HG03457 (cell line): ENCODE measurements around the gene WNT7A.

Source experiments
- ATAC-seq: cut with Tn5 transposase; IDR thresholded peaks from one replicate; pipeline ENCODE4 v1.9.1; 2021; ENCODE audit warnings: moderate number of reproducible peaks; ENCODE audit not compliant: unreplicated experiment

Gene WNT7A

DNA sequence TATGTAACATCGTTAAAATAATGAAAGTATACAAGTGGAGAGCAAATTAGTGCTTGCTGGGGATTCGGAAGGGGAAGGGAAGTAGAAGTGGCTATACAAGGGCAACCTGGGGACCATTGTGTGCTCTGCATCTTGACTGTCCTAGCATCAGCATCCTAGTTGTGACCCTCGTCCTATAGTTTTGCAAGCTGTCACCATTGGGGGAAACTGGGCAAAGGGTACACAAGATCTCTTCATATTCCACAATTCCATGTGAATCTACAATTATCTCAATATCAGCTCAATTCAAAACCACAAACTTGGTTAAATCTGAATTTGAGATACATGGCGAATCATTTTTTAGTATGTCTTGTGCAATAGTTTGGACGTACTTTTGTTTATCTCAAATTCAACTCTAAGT, 30.9 kb downstream of the WNT7A start:
- ATAC-seq: no peak

GRCh38 chr3:13846716-13847570, 32.9 kb downstream of the WNT7A start:
- no peak for ATAC-seq

GRCh38 chr3:13846238-13846637, 33.6 kb downstream of the WNT7A start:
- no peak for ATAC-seq

- ATAC-seq: no peak
Measured at GRCh38 chr3:13845806-13846205, 34.1 kb downstream of the WNT7A start.

- ATAC-seq: no peak
Measured at GRCh38 chr3:13844911-13845310, 35.0 kb downstream of the WNT7A start.

DNA sequence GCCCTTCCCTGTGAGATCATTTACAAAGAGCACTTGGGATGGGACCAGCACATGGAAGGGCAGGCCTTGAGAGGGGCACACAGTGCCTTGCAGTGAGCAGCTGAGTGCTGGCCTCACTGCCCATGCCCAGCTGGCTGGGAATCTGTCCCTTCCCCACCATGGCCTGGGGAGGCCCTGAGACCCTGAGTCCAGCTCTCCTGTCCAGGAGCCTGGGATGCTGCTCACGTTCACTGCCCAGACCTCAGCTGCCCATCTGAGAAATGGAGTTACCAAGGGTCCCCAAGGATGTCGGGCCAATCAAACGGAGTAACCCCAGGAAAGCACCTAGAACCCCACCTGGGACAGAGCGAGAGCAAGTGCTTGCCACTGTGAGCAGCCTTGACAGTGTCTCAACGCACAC, 35.6 kb downstream of the WNT7A start:
- no peak for ATAC-seq

DNA sequence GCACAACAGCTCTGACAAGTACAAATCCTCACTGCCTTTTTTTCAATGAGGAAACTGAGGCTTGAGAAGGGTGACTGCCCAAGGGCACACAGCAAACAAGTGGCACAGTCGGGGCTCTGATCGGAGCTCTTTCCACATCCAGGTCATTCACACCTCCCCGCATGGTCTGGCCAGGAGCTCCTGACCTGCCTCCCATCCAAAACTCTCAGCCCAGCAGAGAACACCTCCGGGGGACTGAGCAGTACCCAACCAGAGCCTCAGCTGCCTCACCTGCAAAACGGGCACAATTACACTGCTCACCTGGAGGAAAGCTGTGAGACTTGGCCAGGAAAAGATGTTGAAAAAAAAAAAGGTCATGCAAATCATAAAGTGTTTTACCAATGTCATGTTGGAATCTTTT, 36.5 kb downstream of the WNT7A start:
- no peak for ATAC-seq

DNA sequence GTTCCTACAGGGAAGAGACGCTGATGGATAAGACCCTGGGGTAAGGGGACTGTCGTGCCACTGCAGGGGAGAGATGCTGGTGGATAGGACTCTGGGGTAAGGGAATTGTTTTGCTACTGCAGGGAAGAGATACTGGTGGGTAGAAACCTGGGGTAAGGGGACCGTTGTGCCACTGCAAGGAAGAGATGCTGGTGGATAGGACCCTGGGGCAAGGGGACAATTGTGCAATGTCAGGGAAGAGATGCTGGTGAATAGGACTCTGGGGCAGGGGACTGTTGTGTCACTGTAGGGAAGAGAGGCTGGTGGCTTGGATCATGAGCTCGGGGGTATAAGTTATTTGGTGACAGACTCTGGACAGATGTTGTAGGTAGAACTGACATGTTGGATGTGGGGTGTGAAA, 37.6 kb downstream of the WNT7A start:
- ATAC-seq: no peak

DNA sequence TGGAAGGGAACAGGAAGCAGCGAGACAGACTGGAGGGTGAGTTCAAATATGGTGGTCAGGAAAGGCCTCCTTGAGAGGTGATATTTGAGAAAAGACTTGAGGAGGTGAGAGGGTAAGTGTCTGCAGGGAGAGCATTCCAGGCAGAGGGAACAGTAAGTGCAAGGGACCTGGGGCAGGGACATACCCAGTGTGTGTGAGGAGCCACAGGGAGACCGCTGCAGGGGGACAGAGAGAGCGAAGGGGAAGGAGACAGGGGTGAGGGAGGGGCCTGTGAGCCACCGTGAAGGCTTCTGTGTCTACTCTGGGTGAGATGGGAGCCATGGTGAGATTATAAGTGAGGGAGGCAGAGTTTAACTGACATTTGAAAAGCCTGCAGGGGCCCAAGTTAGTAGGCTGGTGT, 38.0 kb downstream of the WNT7A start:
- ATAC-seq: no peak

- ATAC-seq: no peak
Measured at GRCh38 chr3:13841141-13841540, 38.7 kb downstream of the WNT7A start.

GRCh38 chr3:13840456-13840855, 39.4 kb downstream of the WNT7A start:
- ATAC-seq: no peak

- ATAC-seq: no peak
Measured at GRCh38 chr3:13839726-13840340, 40.0 kb downstream of the WNT7A start.

- no peak for ATAC-seq
Measured at GRCh38 chr3:13839253-13839652, 40.6 kb downstream of the WNT7A start.

DNA sequence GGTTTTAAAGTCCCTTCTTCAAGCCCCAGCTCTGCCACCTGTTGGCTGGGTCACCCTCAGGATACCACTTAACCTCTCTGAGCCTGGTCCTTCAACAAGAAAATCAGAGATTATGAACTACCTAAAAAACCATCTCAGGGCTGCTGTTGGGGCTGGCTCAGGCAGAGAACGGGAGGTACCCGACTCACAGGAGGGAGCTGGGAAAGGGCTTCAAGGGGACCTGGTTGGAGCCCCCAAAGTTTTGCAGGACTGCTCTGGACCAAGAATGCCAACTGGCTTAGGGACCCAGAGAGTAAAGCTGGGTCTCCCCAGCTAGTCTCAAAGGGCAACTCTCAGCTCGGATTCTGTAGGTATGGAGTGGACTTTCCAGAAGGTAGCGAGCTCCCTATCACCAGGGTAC, 41.5 kb downstream of the WNT7A start:
- ATAC-seq: no peak

DNA sequence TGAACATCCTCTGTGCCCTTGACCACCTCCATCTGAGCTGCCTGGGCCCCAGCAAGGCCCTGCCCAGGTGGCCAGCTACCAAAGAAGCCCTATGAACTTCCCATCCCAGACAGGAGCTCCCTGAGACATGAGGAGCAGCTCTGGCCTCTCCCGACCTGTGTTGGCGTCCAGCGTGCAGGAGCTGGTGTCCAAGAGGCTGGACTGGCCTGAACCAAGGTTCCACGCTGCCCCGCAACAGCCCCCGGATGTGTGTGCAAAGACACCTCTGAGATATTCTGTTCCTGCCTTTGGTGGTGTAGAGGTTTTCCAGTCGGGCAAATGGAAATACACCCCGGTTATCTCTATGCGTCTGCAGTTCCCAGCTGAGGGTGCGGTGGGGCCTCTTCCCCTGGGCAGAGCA, 42.1 kb downstream of the WNT7A start:
- ATAC-seq: no peak

DNA sequence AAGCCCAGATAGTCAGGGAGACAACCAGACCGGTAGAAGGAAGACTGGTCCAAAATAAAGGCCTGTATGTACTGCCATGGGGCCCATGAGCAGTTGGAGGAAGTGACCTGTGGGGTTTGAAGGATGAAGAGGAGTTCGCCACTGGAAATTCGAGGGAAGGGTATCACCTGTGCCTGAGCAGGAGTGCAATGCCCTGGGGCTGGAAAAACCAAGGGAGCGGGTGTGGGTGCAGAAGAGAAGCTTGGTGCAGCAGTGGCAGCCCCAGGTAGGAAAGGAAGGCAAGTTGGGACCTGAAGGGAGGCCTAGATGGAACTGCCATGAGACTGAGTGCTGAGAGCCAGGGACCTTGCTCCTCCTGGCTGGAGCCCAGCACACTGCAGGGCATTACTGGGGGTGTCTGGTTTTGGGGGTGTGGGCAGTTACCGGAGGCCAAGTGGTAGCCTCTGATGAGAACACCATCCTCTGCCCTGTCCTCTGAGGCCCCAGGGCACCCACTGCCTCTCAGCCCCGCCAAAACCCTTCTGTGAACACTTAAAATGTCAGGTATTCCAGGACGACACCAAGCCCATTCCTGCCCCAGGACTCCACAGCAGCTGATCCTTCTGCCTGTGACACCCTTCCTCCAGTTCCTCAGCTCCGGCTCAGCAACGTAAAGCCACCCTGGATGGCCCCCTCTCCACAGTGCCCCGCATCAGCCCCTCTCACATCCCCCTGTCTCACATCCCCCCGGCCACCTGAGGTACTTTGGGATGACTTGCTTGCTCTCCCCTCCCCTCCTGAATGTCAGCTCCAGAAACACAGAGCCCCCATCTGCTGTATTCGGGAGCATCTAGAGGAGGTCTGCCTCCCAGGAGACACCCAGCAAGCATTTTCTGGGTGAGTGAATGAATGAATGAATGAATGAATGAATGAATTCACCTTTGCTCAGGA, 42.9 kb downstream of the WNT7A start:
- no peak for ATAC-seq

DNA sequence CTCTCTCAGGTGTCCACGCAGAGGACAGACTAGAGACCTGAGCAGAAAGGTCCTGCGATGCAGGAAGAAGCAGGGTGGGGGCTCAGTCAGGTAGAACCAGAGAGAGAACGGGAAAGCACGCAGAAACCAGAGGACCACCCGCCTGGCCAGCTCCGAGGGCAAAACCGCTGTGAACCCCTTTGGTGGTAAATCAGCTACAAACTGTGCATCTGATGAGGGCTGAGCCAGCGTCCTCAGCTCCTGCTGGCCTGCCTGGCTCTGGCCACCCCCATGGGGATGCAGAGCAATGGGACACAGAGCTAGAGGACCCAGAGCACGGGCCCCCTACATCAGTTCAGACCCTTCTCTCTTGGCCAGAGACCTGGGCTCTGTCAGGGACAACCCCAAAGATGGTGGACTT, 44.6 kb downstream of the WNT7A start:
- no peak for ATAC-seq

- ATAC-seq: no peak
Measured at GRCh38 chr3:13834258-13835035, 45.4 kb downstream of the WNT7A start.

- no peak for ATAC-seq
Measured at GRCh38 chr3:13833506-13834257, 46.2 kb downstream of the WNT7A start.

- ATAC-seq: no peak
Measured at GRCh38 chr3:13832130-13832529, 47.7 kb downstream of the WNT7A start.
